ENCODE results near the gene FAM169A.
"Not testable (repeated sequence)": the region's sequence is repeated elsewhere in the genome, so short reads cannot be mapped to it uniquely, and the experiment has no call there.

The FAM169A gene

GRCh38 chr5:74869414-74869813 lies 3.2 kb upstream of the FAM169A start:
- DNase-seq: not testable (repeated sequence)

GRCh38 chr5:74866596-74867162 lies 492 bp upstream of the FAM169A start:
- no peak for DNase-seq

- DNase-seq: no peak
Observed at GRCh38 chr5:74865256-74865803, 857 bp downstream of the FAM169A start.

- DNase-seq: no peak
Observed at GRCh38 chr5:74864823-74865222, 1.4 kb downstream of the FAM169A start.

- no peak for DNase-seq
Observed at GRCh38 chr5:74863726-74864125, 2.5 kb downstream of the FAM169A start.

GRCh38 chr5:74862221-74862620 lies 4.0 kb downstream of the FAM169A start:
- no peak for DNase-seq

- DNase-seq: not testable (repeated sequence)
Observed at GRCh38 chr5:74856975-74857374, 9.2 kb downstream of the FAM169A start.

- no peak for DNase-seq
Observed at GRCh38 chr5:74853256-74853655, 12.9 kb downstream of the FAM169A start.

- DNase-seq: no peak
Observed at GRCh38 chr5:74851684-74852353, 14.4 kb downstream of the FAM169A start.

GRCh38 chr5:74850789-74851425 lies 15.3 kb downstream of the FAM169A start:
- DNase-seq: no peak

- DNase-seq: no peak
Observed at GRCh38 chr5:74850030-74850429, 16.2 kb downstream of the FAM169A start.

GRCh38 chr5:74848553-74849025 lies 17.6 kb downstream of the FAM169A start:
- no peak for DNase-seq

- DNase-seq: no peak
Observed at GRCh38 chr5:74839229-74839628, 27.0 kb downstream of the FAM169A start.

GRCh38 chr5:74838262-74838661 lies 27.9 kb downstream of the FAM169A start:
- DNase-seq: no peak

GRCh38 chr5:74837115-74837514 lies 29.1 kb downstream of the FAM169A start:
- DNase-seq: no peak

- DNase-seq: no peak
Observed at GRCh38 chr5:74833537-74834266, 32.5 kb downstream of the FAM169A start.

GRCh38 chr5:74829413-74829812 lies 36.8 kb downstream of the FAM169A start:
- DNase-seq: no peak

- no peak for DNase-seq
Observed at GRCh38 chr5:74822288-74822687, 43.9 kb downstream of the FAM169A start.

- no peak for DNase-seq
Observed at GRCh38 chr5:74816875-74817274, 49.3 kb downstream of the FAM169A start.

GRCh38 chr5:74810915-74811314 lies 55.3 kb downstream of the FAM169A start:
- DNase-seq: no peak

GRCh38 chr5:74801941-74802340 lies 64.2 kb downstream of the FAM169A start:
- DNase-seq: no peak

- no peak for DNase-seq
Observed at GRCh38 chr5:74801197-74801596, 65.0 kb downstream of the FAM169A start.
